ENCODE measurements around the gene FILIP1L.

Gene FILIP1L

GRCh38 chr3:99863588-99863987 lies 250.7 kb downstream of the FILIP1L start:
- TF ChIP-seq FOXM1 (IDR thresholded peaks at IDR 0.05; ENCODE audit: borderline replicate concordance, low read depth): no peak
- no peak for TF ChIP-seq TEAD4 (IDR thresholded peaks at IDR 0.05)
- TF ChIP-seq REST (IDR thresholded peaks at IDR 0.05; ENCODE audit: low read depth): no peak
- no peak for TF ChIP-seq YY1 (IDR thresholded peaks at IDR 0.05; ENCODE audit: low read depth)
- no peak for TF ChIP-seq TAF1 (IDR thresholded peaks at IDR 0.05; ENCODE audit: low read depth)
- no peak for TF ChIP-seq EP300 (IDR thresholded peaks at IDR 0.05; ENCODE audit: borderline replicate concordance)
- no peak for TF ChIP-seq ZBTB7A (IDR thresholded peaks at IDR 0.05; ENCODE audit: low read depth)
- TF ChIP-seq, protein P1, sequence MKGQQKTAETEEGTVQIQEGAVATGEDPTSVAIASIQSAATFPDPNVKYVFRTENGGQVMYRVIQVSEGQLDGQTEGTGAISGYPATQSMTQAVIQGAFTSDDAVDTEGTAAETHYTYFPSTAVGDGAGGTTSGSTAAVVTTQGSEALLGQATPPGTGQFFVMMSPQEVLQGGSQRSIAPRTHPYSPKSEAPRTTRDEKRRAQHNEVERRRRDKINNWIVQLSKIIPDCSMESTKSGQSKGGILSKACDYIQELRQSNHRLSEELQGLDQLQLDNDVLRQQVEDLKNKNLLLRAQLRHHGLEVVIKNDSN (IDR thresholded peaks at IDR 0.05): no peak
- TF ChIP-seq NFIC (IDR thresholded peaks at IDR 0.05): no peak
- no peak for TF ChIP-seq CREB1 (IDR thresholded peaks at IDR 0.05; ENCODE audit: low read depth)
- TF ChIP-seq, protein P2, sequence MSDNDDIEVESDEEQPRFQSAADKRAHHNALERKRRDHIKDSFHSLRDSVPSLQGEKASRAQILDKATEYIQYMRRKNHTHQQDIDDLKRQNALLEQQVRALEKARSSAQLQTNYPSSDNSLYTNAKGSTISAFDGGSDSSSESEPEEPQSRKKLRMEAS (IDR thresholded peaks at IDR 0.05): no peak
- no peak for TF ChIP-seq TCF12 (IDR thresholded peaks at IDR 0.05; ENCODE audit: low read depth)

GRCh38 chr3:99863002-99863401 lies 251.3 kb downstream of the FILIP1L start:
- TF ChIP-seq ZBTB7A (IDR thresholded peaks at IDR 0.05; ENCODE audit: low read depth) (no peak), NFIC (IDR thresholded peaks at IDR 0.05) (no peak), EP300 (IDR thresholded peaks at IDR 0.05; ENCODE audit: borderline replicate concordance) (no peak), CEBPB (IDR thresholded peaks at IDR 0.05) (no peak)

GRCh38 chr3:99862208-99862607 lies 252.1 kb downstream of the FILIP1L start:
- TF ChIP-seq, protein P1 (IDR thresholded peaks at IDR 0.05): no peak
- TF ChIP-seq CREB1 (IDR thresholded peaks at IDR 0.05; ENCODE audit: low read depth) (no peak), CEBPB (IDR thresholded peaks at IDR 0.05) (no peak), EP300 (IDR thresholded peaks at IDR 0.05; ENCODE audit: borderline replicate concordance) (no peak), NFIC (IDR thresholded peaks at IDR 0.05) (no peak), TAF1 (IDR thresholded peaks at IDR 0.05; ENCODE audit: low read depth) (no peak)

DNA sequence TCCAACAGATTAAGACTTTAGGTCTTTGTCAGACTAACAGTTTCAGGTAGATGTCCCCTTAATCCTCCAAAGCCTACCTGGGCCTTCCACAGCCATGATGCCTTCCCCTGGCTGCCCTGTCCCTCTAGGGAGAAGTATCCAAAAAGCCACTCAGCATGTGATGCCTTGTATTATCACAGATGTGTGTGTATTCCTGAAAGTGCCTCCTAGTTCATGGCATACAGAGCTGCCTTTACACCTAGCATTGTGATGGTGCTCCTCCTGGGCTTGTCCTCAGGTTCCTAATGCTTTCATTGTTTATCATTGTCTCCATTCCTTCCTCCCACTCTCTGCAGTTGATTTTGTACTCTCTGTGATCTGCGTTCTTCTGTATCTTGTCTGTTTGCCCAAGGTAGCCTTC lies 253.1 kb downstream of the FILIP1L start:
- TF ChIP-seq EP300 (IDR thresholded peaks at IDR 0.05; ENCODE audit: borderline replicate concordance): no peak
- TF ChIP-seq TCF12 (IDR thresholded peaks at IDR 0.05; ENCODE audit: low read depth): no peak
- no peak for TF ChIP-seq NFIC (IDR thresholded peaks at IDR 0.05)
- no peak for TF ChIP-seq TAF1 (IDR thresholded peaks at IDR 0.05; ENCODE audit: low read depth)
- no peak for TF ChIP-seq ZBTB7A (IDR thresholded peaks at IDR 0.05; ENCODE audit: low read depth)
- no peak for TF ChIP-seq CEBPB (IDR thresholded peaks at IDR 0.05)
- TF ChIP-seq, protein P2 (IDR thresholded peaks at IDR 0.05): no peak
- TF ChIP-seq, protein P1 (IDR thresholded peaks at IDR 0.05): no peak
- no peak for TF ChIP-seq RAD21 (IDR thresholded peaks at IDR 0.05; ENCODE audit: low read depth)
- TF ChIP-seq YY1 (IDR thresholded peaks at IDR 0.05; ENCODE audit: low read depth): no peak
- no peak for TF ChIP-seq EGR1 (IDR thresholded peaks at IDR 0.05)
- no peak for TF ChIP-seq FOXM1 (IDR thresholded peaks at IDR 0.05; ENCODE audit: borderline replicate concordance, low read depth)

DNA sequence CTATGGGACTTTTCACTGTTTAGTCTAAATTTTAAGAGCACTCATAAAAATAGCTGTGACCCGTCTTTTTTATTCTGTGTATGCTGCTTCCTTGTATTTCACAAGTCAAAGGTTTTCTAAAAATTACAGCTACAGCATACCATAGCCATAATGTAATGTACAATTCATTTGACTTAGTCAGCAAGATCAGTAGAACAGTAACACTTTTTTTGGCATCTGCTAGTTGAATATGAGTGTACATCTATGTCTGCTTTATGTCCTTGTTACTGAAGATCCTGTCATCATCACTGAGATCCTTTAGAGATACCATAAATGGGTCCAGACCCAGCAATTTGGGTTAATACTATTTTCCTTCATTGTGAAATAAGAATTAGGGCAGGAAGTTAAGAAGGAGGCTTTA lies 254.5 kb downstream of the FILIP1L start:
- TF ChIP-seq TEAD4 (IDR thresholded peaks at IDR 0.05) (no peak), NFIC (IDR thresholded peaks at IDR 0.05) (no peak), CREB1 (IDR thresholded peaks at IDR 0.05; ENCODE audit: low read depth) (no peak), YY1 (IDR thresholded peaks at IDR 0.05; ENCODE audit: low read depth) (no peak), ZBTB7A (IDR thresholded peaks at IDR 0.05; ENCODE audit: low read depth) (no peak), CEBPB (IDR thresholded peaks at IDR 0.05) (no peak), FOXM1 (IDR thresholded peaks at IDR 0.05; ENCODE audit: borderline replicate concordance, low read depth) (no peak), TCF12 (IDR thresholded peaks at IDR 0.05; ENCODE audit: low read depth) (no peak), RAD21 (IDR thresholded peaks at IDR 0.05; ENCODE audit: low read depth) (no peak), EP300 (IDR thresholded peaks at IDR 0.05; ENCODE audit: borderline replicate concordance) (no peak), REST (IDR thresholded peaks at IDR 0.05; ENCODE audit: low read depth) (no peak)
- TF ChIP-seq, protein P2 (IDR thresholded peaks at IDR 0.05): no peak
- TF ChIP-seq, protein P1 (IDR thresholded peaks at IDR 0.05): no peak
